C4-2B (cell line): ENCODE results near the gene IKZF2.
A peak's percentile ranks its signal among the peaks of the same experiment; 100 is the strongest.

ENCODE experiments used
- H3K27ac ChIP-seq: fragments of 450-650 bp; 2 replicates; pipeline ENCODE4 v1.5.1; 2017
- CTCF ChIP-seq: fragments of 450-650 bp; conservative IDR thresholded peaks from 2 replicates; pipeline ENCODE4 v1.5.1; 2017; ENCODE audit warnings: mild to moderate bottlenecking
- ZFX ChIP-seq: fragments of 450-650 bp; IDR thresholded peaks from 2 replicates; pipeline ENCODE4 v1.6.1; 2017

The IKZF2 gene

GRCh38 chr2:213085538-213085937 lies 65.9 kb downstream of the IKZF2 start:
- no peak overlapping the region for H3K27ac ChIP-seq
- TF ChIP-seq CTCF (no peak), ZFX (no peak)

GRCh38 chr2:213084261-213084660 lies 67.2 kb downstream of the IKZF2 start:
- H3K27ac ChIP-seq = no peak overlapping the region
- TF ChIP-seq CTCF = no peak
- TF ChIP-seq ZFX = no peak

GRCh38 chr2:213080969-213081617 lies 70.3 kb downstream of the IKZF2 start:
- H3K27ac ChIP-seq = peak overlapping the region; percentile 32; the same call in 1 of the 2 replicates

GRCh38 chr2:213079756-213080155 lies 71.7 kb downstream of the IKZF2 start:
- TF ChIP-seq ZFX = no peak
- no peak for TF ChIP-seq CTCF

More at GRCh38 chr2:213080969-213081617, 70.3 kb downstream of the IKZF2 start:
- no peak for TF ChIP-seq CTCF
- no peak for TF ChIP-seq ZFX

GRCh38 chr2:213078686-213079085 lies 72.7 kb downstream of the IKZF2 start:
- H3K27ac ChIP-seq = no peak overlapping the region
- TF ChIP-seq CTCF = no peak
- no peak for TF ChIP-seq ZFX

More at GRCh38 chr2:213079756-213080155, 71.7 kb downstream of the IKZF2 start:
- no peak overlapping the region for H3K27ac ChIP-seq

GRCh38 chr2:213069531-213069930 lies 81.9 kb downstream of the IKZF2 start:
- TF ChIP-seq CTCF (no peak), ZFX (no peak)
- H3K27ac ChIP-seq = no peak overlapping the region

GRCh38 chr2:213068676-213069359 lies 82.6 kb downstream of the IKZF2 start:
- TF ChIP-seq CTCF = no peak
- no peak for TF ChIP-seq ZFX

More at GRCh38 chr2:213068676-213069359, 82.6 kb downstream of the IKZF2 start:
- no peak overlapping the region for H3K27ac ChIP-seq
